K562 (cell line): ENCODE data around the gene CD244. TPM values are rescaled to one million over a fixed set of nuclear protein-coding genes. Genes with fewer than 3 reads are reported as not detected.
A peak's percentile ranks its signal among the peaks of the same experiment; 100 is the strongest.

Experiments used
- ATAC-seq: fragments of 200-7000 bp; cut with Tn5 transposase; 3 replicates; pipeline ENCODE4 v1.9.1; 2020; ENCODE audit warnings: moderate library complexity
- BruUV-seq: library from RNA; stranded (reverse); fragments of 400-500 nt; replicated peaks from 2 replicates; lab custom pipeline; 2021; lab: Mats Ljungman, UMichigan
- CTCF ChIA-PET: fragments of 300-600 bp; formaldehyde crosslinking; extraction: SDS; loops from one replicate; lab custom pipeline; 2021; ENCODE audit warnings: low intra/inter-chr PET ratio; lab: Yijun Ruan, JAX
- POLR2A ChIA-PET: fragments of 300-600, 350-650 bp; sonication (Branson Sonifier 250); formaldehyde crosslinking; extraction: SDS; loops from one replicate; lab custom pipeline; 2021; ENCODE audit warnings: antibody characterized with exemption, inconsistent platforms; lab: Yijun Ruan, JAX
- DNase-seq, 4 experiments: peaks; one replicate each; pipeline versions ENCODE4 v3.0.0 to v3.0.0-alpha.2; 2011 to 2018; ENCODE audit warnings: low spot score in 3 of 4, mixed read lengths in 3 of 4; ENCODE audit errors: extremely low read depth in 1 of 4
- FAIRE-seq: peaks from 2 replicates; lab custom pipeline; 2011; peaks lifted over from hg19 to GRCh38; lab: Jason Lieb, UNC
- H2AFZ ChIP-seq: 2 replicates; pipeline ENCODE4 v1.6.0; 2011; ENCODE audit warnings: low read depth, low read length, control low read depth, inconsistent platforms
- H3K27ac ChIP-seq: fragments of 200-600 bp; 3 replicates; pipeline ENCODE4 v1.8.0; 2011; ENCODE audit warnings: low read depth, mild to moderate bottlenecking, control low read depth, inconsistent platforms, low read length, moderate library complexity, mixed read lengths; ENCODE audit errors: extremely low read depth
- H3K27me3 ChIP-seq, 2 experiments: fragments of 300-600 bp in 1 of 2; 2 replicates in 1 of 2; 3 replicates in 1 of 2; pipeline versions ENCODE4 v1.6.0 to v1.8.0; 2011; ENCODE audit warnings: inconsistent platforms in 2 of 2, low read length in 2 of 2, mild to moderate bottlenecking in 1 of 2, mixed read lengths in 1 of 2, moderate library complexity in 1 of 2; ENCODE audit not compliant: control insufficient read depth in 2 of 2, insufficient read depth in 2 of 2
- H3K36me3 ChIP-seq: fragments of 300-600 bp; 3 replicates; pipeline ENCODE4 v1.8.0; 2011; ENCODE audit warnings: mild to moderate bottlenecking, low read length, inconsistent platforms; ENCODE audit not compliant: control insufficient read depth, insufficient read depth
- H3K4me1 ChIP-seq, 2 experiments: fragments of 200-600 bp in 1 of 2; replicated peaks in 1 of 2; 2 replicates in 1 of 2; 3 replicates in 1 of 2; pipeline versions ENCODE4 v1.5.1 to v1.8.0; 2011; ENCODE audit warnings: inconsistent platforms in 2 of 2, low read length in 2 of 2, mild to moderate bottlenecking in 1 of 2, mixed read lengths in 1 of 2, moderate library complexity in 1 of 2; ENCODE audit not compliant: control insufficient read depth in 2 of 2, insufficient read depth in 2 of 2
- H3K4me2 ChIP-seq: 2 replicates; pipeline ENCODE4 v1.6.1; 2011; ENCODE audit warnings: low read length, control low read depth, inconsistent platforms, mixed read lengths; ENCODE audit not compliant: insufficient read depth
- H3K4me3 ChIP-seq: fragments of 200-600 bp; sonication (generic), shearing (Covaris generic); 2 replicates; pipeline ENCODE4 v1.5.1; 2016; ENCODE audit warnings: control low read depth, inconsistent platforms
- H3K79me2 ChIP-seq: fragments of 200-600 bp; 3 replicates; pipeline ENCODE4 v1.8.0; 2011; ENCODE audit warnings: low read length, inconsistent platforms; ENCODE audit not compliant: control insufficient read depth, insufficient read depth
- H3K9ac ChIP-seq, 2 experiments: 2 replicates each; pipeline versions ENCODE4 v1.6.0 to v1.6.1; 2011; ENCODE audit warnings: low read depth in 2 of 2, low read length in 2 of 2, control low read depth in 1 of 2, inconsistent platforms in 1 of 2, mild to moderate bottlenecking in 1 of 2, mixed read lengths in 1 of 2; ENCODE audit not compliant: insufficient read depth in 1 of 2
- H3K9me1 ChIP-seq: one replicate; pipeline ENCODE4 v1.6.0; 2011; ENCODE audit warnings: inconsistent platforms, mild to moderate bottlenecking, low read length, moderate library complexity; ENCODE audit not compliant: control insufficient read depth, insufficient read depth
- H3K9me3 ChIP-seq: replicated peaks from 2 replicates; pipeline ENCODE4 v1.5.1; 2011; ENCODE audit warnings: low read depth, low read length, inconsistent platforms; ENCODE audit not compliant: control insufficient read depth, insufficient read depth
- H4K20me1 ChIP-seq: replicated peaks from 2 replicates; pipeline ENCODE4 v1.6.1; 2011; ENCODE audit warnings: low read length, inconsistent platforms, mixed read lengths; ENCODE audit not compliant: control insufficient read depth, insufficient read depth
- ARHGAP35 ChIP-seq: fragments of 450-650 bp; IDR thresholded peaks from 2 replicates; pipeline ENCODE4 v1.6.1; 2018; ENCODE audit not compliant: partially characterized antibody
- CEBPZ ChIP-seq: fragments of 150-350 bp; IDR thresholded peaks from 2 replicates; pipeline ENCODE4 v1.6.1; 2014; ENCODE audit warnings: low read depth, mild to moderate bottlenecking, low read length, borderline replicate concordance
- NFIC ChIP-seq: fragments of 450-650 bp; IDR thresholded peaks from 2 replicates; pipeline ENCODE4 v1.6.1; 2017; ENCODE audit warnings: mild to moderate bottlenecking, inconsistent platforms
- ZNF778 ChIP-seq: fragments of 450-650 bp; formaldehyde crosslinking; IDR thresholded peaks from 2 replicates; pipeline ENCODE4 v1.4.0; 2020; ENCODE audit warnings: mild to moderate bottlenecking, moderate library complexity
- WGBS: fragments of 100-300 bp; shearing (Covaris generic); methylation state at CpG from one replicate; pipeline ENCODE4 v1.1.6; 2016; ENCODE audit warnings: low coverage, mixed read lengths; ENCODE audit not compliant: insufficient coverage; ENCODE audit errors: missing lambda C conversion rate; 5-methylcytosine and 5-hydroxymethylcytosine counted together
- in situ Hi-C: fragments of 300-500 bp; cut with MboI; formaldehyde crosslinking; loops from 4 replicates; pipeline ENCODE4 v1.15.0; 2018; ENCODE audit warnings: inconsistent platforms, mixed read lengths
- intact Hi-C: fragments of 100-400 bp; cut with micrococcal nuclease; formaldehyde crosslinking; loops from 2 replicates; pipeline ENCODE4 v1.14.2; 2022
- polyA plus RNA-seq, 8 experiments: library from polyadenylated mRNA; depleted of rRNA in 4 of 8; stranded (reverse) in 5 of 8; unstranded in 3 of 8; fragments of >200 nt; fragmentation: Nextera tagmentation in 2 of 8; fragmentation: Illumina TruSeq in 1 of 8; extraction: Ambion mirVana in 2 of 8; extraction: Trizol in 1 of 8; gene quantifications; 2 replicates each; pipeline versions ENCODE4 v1.2.1 to v1.2.3, GENCODE V29; 2011 to 2014; ENCODE audit warnings: inconsistent platforms in 1 of 8, missing spikeins in 1 of 8
- total RNA-seq, 7 experiments: library from RNA; depleted of rRNA in 6 of 7; stranded (reverse); fragments of >200 nt in 6 of 7; fragmentation: Illumina TruSeq in 2 of 7; extraction: Trizol in 2 of 7; gene quantifications; 2 replicates each; pipeline versions ENCODE4 v1.2.1 to v1.2.3, GENCODE V29; 2011 to 2021; ENCODE audit warnings: low replicate concordance in 1 of 7

Gene CD244
- total and polyA plus RNA-seq, 9 of the 15 experiments (the other 6 are each of a cell fraction or from before 2014, with no cell fraction given): not detected

- DNase-seq (no peak), ATAC-seq (no peak), FAIRE-seq (no peak)
- no peak within 1 kb of the TSS for H3K9ac ChIP-seq
- CTCF ChIA-PET: interaction anchor here (0.6 kb wide), 1 partner anchor 363 kb away, joined by 3 read pairs; no protein-coding TSS in a partner anchor
- in situ Hi-C loops (no loop called here), intact Hi-C loops (no loop called here)
- no peaks in the 10 kb centered on the region for H3K36me3 ChIP-seq
- H3K4me3 ChIP-seq: no peak within 1 kb of the TSS
- H3K27ac ChIP-seq: no peak within 1 kb of the TSS
- 1% methylated on average over 5 of the region's 5 CpGs for WGBS
- no peaks in the 10 kb centered on the region for H3K79me2 ChIP-seq
- H3K4me1 ChIP-seq: 0 out of 5 replicates have a peak, but pooled peaks cover 3 to 4% of the 10 kb centered on the region in 2 experiments
- H3K9me1 ChIP-seq: no peaks in the 10 kb centered on the region
- H3K9me3 ChIP-seq: no peaks in the 10 kb centered on the region
- BruUV-seq: no TSS peak
- no peak within 1 kb of the TSS for H3K4me2 ChIP-seq
- POLR2A ChIA-PET: no interaction called here
- no peak within 1 kb of the TSS for H2AFZ ChIP-seq
- TF ChIP-seq ARHGAP35: no peak
- no peak for TF ChIP-seq ZNF778 (CRISPR knock-in tag)
- no peak for TF ChIP-seq CEBPZ
- TF ChIP-seq NFIC: peak; percentile 36
- H4K20me1 ChIP-seq: no peaks in the 10 kb centered on the region
- H3K27me3 ChIP-seq: peaks cover 2 to 23% of the 10 kb centered on the region in 2 experiments; a peak in 3 of 5 replicates
These were observed 22.4 kb upstream of the CD244 start, which contains the start of gene ITLN1 for GRCh38 chr1:160885042-160885441. ITLN1 (minus strand) TSS chr1:160885180; CDS start chr1:160884877, 303 bp downstream.
